Activated CD8-positive, alpha-beta memory T cell treated with anti-CD3 and anti-CD28 coated beads for 24 hours (primary cell): ENCODE measurements around the gene PTPMT1.

Source experiments
- DNase-seq: peaks from one replicate; pipeline ENCODE4 v3.0.0-alpha.2; 2020

The PTPMT1 gene

DNA sequence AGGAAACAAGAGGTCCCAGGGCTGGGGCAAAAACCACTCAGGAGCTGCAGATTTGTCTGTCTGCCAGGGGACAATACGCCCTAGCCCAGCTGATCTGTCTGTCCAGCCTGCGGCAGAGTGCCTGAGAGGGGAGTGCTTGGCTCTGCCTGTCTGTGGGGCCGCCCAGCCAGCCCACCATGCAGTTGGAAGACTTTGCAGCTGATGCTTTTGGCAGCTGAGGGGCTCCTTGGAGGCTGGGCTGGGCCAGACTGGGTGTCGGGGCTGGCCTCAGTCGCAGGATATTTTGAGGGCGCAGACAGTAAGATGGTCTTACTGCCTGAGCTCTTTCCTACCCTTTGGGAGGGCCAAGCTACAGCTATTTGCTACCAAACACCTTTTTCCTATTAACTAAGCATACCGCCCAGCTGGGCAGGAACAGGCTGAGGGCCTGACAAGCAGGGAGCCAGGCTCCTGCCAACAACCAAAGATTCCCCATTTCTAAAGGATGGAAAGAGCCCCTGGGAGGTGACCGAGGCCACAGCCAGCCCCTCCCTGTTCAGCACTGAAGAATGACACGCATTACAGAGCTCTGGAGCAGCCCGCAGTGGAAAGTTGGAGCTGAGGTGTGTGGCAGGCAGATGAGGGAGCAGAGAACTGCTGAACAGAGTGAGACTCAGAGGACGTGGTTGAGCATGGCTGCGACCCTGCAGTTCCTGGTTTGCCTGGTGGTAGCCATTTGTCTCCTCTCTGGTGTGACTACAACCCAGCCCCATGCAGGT lies 20.9 kb downstream of the PTPMT1 start, which contains the start of gene FAM180B:
FAM180B (plus strand) TSS at position 581 of the 758 bp plus-strand sequence; CDS start at position 672, 91 bp downstream.
- DNase-seq, result no peak

DNA sequence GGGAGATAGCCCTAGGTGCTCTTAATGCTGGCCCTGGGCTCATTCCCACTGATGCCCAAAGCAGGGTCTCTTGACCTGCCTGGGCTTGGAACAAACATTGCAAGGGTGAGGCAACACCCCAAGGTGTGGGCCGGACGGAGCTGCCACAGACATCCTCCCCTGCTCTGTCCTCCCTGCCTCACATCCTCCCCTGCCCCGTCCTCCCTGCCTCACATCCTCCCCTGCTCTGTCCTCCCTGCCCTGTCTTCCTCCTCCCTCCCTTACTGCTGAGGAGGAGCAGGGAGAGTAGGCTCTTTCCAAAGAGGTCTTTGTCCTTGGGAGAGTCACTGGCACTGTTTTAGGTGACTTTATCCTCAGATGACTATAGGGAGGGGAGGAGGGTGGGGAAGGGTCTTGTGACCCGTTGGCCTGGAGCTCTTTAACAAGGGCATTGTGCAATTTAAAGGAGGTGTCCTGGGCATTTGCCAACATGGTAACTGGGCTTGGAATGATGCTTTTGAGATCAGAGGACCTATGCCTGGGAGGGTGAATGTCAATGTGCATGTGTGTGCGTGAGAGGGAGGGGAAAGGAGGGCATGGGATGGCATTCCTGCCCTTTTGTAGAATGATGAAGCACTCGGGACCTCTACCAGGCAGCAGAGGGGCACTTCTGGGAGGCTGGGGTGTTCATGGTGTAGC lies 21.8 kb downstream of the PTPMT1 start:
- no peak for DNase-seq

DNA sequence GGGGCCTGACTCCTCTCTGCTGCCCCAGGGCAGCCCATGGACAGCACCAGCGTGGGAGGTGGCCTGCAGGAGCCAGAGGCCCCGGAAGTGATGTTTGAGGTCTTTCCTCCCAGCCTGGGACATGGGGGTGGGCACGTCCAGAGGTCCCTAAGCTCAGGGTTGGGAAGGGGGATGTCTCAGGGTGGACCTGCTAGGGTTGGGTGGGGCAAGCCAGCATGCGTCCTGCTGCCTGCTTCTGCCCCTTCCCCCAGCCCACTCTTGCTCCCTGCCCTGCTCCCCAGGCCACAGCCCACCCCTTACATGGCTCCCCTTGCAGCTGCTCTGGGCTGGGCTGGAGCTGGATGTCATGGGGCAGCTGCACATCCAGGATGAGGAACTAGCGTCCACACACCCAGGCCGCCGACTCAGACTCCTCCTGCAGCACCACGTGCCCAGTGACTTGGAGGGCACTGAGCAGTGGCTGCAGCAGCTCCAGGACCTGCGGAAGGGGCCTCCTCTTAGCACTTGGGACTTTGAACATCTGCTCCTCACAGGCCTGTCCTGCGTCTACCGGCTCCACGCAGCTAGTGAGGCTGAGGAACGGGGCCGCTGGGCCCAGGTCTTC lies 22.4 kb downstream of the PTPMT1 start:
- no peak for DNase-seq

DNA sequence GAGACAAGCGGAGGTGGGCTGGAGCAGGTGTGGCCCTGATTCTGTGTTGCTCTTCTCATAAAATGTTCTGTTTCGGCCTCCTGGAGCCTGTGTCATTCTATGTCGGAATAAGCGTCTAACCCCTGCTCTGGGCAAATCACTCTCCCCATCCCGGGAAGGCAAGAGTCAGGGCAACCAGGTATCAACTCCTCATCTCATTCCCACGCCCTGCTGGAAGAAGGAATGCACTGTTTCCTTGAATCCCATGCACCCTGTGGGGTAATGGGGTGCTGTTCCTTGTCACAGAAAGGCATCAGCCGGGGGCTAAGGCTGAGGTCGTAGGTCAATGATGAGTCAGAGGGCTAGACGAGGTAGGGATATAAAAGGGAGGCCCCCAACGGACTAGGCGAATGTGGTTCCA lies 23.7 kb downstream of the PTPMT1 start:
- no peak for DNase-seq

DNA sequence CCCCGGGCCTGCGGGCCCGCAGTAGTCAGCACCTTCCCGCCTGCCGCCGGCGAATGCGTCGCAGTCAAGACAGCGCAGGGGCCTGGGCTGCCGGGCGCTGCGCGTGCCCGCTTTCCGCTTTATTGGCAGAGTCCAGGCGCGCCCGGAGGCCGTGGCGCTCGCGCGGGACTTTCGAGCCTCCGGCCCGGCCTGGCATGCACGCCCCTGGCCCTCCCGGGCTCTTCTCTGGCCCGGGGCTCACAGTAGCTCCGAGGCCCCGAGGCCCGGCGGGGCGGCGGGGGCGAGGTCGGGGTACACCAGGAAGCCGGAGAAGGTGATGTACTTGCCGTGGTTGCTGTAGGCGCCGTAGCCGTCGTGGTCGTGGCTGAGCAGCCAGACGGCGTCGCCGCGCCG lies 24.2 kb downstream of the PTPMT1 start:
- no peak for DNase-seq

DNA sequence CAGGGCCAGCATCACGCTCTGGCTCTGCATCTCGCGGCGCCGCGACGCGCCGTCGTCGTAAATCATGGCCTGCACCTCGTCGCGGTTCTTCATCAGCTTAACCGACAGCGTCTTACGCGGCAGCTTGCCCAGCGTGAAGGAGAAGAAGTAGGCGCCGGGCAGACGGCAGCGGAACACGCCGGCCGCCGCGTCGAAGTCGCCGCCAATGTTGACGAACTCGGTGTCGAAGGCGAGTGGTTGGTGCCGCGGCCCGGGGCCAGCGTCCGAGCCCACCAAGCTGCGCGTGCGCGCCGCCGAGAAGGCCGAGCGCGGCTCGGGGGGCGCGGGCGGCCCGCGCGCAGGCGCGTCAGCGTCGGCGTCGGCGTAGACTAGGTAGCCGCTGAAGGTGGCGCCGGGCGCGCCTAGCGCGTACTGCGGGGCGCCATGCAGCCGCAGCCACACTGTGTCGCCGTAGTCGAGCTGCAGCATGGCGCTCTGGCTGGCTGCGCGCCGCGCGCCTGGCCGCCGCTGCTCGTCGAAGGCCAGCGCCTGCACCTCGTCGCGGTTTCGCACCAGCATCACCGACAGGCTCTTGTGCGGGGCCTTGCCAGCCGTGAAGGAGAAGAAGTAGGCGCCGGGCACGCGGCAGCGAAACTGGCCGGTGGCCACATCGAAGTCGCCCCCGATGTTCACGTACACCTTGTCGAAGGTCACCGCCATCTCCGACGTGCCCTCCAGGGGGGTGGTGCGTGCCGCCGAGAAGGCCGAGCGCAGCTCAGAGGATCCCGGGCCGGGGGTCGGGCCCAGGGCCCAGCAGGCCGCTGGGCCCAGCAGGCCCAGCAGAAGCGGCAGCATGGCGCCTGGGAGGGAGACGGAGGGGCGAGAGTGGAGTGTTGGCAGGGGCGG lies 24.8 kb downstream of the PTPMT1 start:
- DNase-seq, result no peak

DNA sequence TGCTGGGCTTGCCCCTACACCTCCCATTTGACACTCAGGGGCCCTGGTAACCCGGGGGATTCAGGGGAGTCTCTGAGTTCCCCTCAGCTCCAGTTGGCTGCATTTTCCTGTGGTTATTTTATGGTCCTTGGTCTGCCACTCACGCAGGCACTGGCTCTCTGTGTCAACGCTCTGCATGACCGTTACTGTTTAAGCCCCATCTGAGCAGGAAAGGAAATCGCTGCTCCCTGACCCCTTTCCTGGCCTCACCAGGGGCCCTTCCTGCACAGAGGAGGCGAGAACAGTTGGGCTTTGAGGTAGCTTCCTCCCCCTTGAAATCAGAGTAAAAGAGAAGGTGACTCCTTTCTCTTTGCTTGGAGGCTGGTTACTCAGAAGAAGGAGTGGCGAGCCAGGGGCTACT lies 26.4 kb downstream of the PTPMT1 start:
- DNase-seq, result no peak

DNA sequence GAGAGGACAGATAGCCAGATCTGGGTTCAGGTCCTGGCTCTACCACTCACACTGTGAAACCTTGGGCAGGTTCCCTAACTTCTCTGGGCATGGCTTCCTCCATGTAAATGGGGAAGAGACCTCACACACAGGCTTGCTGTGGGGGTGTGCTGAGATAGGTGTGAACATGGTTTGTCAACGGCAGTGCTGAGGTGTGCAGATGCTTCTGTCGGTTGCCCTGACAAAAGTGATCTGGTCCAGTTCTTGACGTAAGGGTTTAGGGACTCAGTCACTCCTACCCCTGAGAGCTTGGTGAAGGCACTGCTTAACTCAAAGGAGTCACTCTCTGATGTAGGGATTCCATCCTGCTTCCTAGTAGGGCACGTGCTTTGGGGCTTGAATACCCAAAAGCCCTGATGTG lies 26.9 kb downstream of the PTPMT1 start:
- no peak for DNase-seq

DNA sequence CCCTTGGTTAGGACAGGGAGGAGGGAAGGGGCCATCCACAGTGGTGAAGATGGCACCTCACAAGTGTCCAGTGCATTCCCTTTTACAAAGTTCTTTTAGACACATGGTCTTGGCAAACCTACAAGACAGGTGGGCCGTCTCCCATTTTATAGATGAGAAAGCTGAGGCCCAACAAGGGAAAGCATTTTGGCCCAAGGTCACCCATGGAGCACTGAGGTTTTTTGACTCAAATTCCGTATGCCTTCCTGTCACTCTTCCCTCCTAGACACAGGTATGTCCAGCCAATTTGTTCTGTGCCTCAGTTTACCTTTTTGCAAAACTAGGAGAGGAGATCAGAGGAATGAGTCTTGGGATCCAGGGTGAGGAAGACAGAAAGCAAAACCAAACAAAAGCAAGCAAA lies 27.6 kb downstream of the PTPMT1 start:
- no peak for DNase-seq

DNA sequence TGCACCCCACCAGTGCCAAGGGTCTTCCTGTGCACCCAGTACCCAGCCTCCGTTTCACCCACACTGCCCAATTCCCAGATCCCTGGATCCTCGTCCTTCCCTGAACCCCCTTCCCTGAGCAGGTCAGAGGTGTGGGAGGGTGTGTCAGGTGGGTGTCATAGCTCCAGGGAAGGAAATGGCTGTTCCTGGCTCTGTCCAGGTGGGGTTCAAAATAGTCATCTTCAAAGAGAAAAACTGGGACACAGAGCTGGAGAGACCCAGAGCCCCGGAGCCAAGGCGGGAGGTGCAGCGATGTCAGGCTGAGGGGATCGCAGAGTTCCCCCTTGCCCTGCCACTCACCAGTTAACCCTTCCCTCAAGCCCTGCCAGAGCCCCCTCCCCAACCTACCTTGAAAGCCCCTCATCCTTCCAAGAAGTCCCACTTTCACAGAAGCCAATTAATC lies 28.1 kb downstream of the PTPMT1 start:
- DNase-seq, result no peak

DNA sequence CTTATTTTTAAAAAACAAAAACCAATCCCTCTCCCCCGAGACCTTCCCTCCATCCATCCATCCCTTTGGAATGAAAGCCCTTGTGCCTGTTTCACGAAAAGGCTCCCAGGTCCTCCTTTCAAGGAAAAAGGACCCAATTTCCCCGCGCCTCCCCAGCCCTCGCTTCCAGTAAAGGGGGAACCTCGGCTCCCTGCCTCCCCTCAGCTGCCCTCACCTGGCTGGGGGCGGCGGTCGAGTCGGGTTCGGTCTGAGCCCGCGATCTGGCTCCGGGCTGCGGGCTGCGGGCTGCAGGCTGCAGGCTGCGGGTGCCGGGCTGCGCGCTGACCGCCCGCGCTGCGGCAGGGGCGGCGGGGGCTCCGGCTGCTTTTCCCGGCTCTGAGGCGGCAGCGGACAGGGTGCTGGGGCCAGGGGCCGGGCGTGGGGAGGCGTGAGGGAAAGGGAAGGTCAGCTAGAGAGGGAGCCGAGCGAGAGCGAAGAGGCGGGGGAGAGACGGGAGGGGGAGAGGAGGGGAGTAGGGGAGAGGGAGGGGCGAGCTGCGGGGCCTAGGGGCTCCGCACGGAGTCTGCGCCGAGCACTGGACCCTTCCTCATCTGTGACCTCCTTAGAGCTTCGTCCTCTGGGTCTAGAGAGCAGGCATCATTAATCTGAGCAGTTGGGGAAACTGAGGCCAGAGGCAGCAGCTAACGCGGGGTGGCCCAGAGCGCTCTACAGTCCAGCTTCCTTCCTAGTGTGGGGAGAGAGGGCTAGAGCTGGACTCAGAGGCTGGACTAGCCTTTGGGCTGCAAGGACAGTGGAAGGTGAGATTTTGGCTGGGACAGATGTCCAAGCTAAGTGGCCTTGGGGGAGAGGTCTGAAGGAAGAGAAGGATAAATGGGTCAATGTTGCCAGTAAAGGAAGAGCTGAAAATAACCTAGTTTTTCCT lies 28.8 kb downstream of the PTPMT1 start, which contains the start of gene C1QTNF4:
C1QTNF4 (minus strand) TSS at position 478 of the 922 bp plus-strand sequence. CDS start 3,601 bp downstream, outside the sequence.
- DNase-seq, result no peak

DNA sequence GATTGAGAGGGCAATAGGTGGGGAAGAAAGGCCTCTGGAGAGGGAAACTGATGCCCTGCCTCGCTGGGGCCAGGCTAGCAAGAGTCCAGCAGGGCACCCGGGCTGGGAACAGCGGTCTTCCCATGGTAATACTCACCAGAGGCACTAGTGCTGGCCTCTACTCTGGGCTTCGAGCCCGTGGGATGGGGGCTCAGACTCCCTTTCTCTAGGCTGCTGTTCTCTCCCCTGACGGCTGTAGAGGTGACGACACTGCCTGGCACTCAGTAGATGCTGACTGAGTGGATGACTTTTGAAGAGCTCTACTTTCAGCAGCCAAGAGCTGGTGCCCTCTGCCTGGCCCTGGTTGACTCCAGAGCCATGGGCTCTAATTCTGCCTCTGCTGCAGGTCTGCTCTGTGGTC lies 29.6 kb downstream of the PTPMT1 start:
- DNase-seq, result no peak

DNA sequence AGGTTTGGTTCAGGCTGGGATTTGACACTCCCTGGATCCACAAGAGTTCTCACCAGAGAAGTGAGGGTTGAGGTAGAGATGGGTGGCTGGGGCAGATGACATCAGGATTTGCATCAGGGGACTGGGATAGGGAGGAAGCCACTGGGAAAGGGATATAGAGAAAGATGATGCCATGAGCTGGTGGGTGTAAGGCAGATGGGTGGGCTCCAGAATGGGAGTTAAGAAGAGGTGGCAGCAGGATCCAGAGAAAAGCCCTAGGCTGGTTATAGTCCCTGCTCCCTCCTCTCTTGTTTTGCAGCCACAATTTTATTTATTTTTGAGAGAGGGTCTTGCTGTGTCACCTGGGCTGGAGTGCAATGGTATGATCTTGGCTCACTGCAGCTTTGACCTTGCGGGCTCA lies 30.6 kb downstream of the PTPMT1 start:
- DNase-seq, result no peak

DNA sequence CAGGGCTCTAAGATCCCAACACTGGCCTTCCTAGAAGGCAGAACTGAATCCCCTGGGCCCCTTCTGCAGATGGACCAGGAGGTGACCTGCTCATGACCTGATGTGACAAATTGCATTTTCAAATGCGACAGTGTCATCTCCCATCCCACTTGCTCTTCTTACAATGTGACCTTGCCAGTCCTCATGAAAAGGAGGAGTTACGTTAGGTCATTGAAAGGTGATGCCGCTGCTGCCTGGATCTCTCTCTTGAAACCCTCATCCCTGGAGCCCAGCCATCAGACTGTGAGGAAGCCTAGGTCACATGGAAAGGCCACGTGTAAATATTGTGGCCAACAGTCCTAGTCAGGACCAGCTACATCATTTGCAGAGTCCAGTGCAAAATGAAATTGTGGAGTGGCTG lies 34.5 kb downstream of the PTPMT1 start:
- DNase-seq, result no peak

DNA sequence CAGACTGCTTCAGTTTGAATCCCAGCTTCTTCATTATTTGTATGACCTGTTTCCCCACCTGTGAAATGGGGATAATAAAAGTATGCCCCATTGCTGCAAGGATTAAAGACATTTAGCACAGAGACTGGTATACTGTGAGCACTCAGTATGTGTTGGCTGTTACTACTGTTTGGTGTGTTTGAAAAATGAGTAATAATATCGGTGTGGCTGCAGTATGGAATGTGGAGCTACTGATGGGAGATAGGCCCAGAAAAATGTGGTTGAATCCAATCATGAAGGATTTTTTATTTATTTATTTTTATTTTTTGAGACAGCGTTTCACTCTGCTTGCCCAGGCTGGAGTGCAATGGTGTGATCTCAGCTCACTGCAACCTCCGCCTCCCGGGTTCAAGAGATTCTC lies 37.9 kb downstream of the PTPMT1 start:
- no peak for DNase-seq

DNA sequence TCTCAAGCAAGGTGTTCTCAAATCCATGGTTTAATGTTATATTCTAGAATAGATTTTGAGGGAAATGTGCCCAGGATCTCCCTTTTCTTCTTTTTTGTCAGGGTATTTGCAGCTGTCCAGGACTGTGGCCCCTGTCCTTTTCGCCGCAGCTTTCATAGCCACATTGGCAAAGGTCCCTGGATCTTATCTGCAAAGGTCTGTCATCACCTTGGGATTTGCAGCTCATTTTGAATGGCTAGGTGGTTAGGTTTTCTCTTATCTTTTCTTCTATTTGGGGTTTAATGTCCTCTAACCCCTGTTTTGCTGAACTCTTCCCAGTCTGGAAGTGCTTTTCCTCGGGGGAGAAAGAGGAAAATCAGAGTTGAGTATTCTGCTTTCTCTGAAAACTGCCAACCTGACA lies 40.5 kb downstream of the PTPMT1 start:
- DNase-seq, result no peak

DNA sequence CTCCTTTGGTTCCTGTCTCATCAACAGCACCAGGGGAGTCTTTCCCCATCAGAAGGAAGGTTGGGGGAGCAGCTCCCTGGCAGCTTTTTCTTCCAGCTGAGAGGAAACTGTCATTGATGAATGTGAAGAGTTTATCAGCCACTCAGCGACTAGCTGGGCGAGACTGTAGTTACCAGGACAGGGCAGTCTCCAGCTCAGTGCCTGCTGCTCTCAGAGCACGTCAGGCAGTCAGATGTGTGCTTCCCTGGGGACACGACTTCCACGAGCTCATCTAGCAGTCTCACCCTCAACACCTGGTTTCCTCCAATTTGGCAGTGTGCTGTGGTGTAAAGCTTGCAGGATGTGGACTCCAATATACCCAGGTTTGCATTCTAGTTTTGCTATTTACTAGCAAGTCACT lies 41.3 kb downstream of the PTPMT1 start:
- DNase-seq, result no peak

DNA sequence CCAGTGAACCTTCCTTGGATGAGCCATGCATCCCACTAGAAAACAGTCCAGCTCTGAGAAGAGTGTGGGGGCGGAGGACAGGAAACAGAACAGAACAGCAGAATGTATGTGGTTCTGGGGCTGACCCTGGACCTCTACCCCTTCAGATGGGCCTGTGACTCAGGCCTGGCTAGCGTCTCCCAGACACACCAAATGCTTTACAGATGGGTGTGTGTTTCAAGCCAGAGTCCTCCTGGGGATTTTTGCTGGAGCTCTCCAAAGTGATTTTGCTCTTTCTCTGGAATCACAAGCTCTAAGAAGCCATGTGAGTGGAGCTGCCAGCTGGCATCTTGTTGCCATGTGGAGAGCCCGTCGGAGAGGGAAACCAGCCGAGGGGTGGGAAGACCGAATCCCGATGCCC lies 42.0 kb downstream of the PTPMT1 start:
- DNase-seq, result no peak

DNA sequence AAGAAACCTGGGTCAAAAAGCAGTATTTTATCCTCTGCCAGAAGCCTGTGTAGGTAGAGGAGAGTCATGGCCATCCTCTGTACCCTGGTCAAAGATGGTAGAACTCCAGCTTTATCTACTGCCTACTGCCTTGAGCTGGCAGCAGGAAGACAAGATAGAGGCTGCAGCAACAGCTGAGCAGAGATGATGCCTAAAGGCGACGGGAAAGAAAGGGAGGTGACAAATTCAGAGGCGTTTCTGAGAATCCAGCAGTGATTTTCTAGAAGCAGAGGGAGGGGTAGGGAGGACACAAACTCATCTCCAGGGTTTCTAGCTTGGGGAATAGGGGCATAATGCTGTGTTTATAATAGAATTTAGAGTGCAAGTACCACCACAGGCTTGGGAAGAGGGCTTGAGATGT lies 44.3 kb downstream of the PTPMT1 start:
- no peak for DNase-seq

DNA sequence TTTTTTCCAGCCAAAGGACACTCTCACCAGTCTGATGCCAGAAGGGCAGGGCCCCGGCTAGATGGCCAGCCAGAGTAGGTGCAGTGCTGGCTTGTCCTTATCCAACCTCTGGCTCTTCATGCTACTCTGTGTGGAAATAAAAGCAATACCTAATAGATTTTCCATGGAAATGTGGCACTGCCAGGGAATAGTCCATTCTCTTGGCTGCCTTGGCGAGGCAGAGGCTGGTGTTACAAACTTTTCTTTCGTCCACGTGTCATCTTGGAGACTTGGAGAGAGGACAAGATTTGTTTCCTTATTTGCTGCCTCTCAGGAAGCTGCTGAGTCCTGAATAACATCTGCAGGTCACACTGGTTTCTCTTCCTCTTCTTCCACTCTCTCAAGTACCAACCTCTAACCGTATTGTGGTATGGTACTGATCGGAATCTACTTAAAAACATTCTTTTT lies 46.0 kb downstream of the PTPMT1 start:
- no peak for DNase-seq

DNA sequence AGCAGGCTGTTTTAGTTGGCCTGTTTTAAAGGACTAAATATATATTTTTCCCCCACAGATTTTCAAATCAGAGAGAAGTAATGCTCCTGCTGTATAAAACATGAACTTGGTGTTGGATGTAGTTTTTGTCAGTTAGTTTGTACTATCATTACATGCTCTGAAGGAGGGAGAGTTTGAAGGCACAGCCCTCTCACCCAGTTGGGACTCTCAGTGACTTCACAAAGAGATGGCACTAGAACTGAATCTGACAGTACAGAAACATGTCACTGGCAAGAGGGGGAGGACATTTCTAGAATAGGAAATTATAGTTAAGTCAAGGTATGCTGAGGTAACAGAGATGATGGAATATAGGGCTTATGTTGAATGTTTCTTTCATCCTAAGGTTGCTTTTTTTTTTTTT lies 49.9 kb downstream of the PTPMT1 start:
- no peak for DNase-seq
